SKM-1 treated with dmso at 0.1 percent for 144 hours (cell line): ENCODE measurements around the gene STXBP1.
"Not testable (repeated sequence)": the region's sequence is repeated elsewhere in the genome, so short reads cannot be mapped to it uniquely, and the experiment has no call there.

ENCODE experiments used
- DNase-seq: peaks from one replicate; lab custom pipeline; 2025; ENCODE audit not compliant: unreplicated experiment; lab: John Stamatoyannopoulos, UW

The STXBP1 gene

DNA sequence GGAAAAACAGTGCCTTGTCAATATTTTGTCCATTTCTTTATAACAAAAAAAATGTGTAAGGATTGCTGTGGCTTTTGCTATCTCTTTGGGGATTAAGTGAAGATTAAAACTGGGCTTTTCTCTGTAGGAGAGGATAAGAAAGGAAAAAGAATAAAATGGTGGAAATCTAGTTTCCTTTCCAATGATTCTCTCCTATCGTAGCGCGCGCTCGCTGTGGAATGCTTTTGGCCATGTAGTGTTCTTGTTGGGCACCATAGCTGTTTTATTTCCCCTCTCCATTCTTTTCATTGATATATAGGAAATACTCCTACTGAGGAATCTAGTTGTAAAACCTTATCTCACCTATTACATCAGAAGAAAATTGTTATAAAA lies 1.5 kb downstream of the STXBP1 start:
- no peak for DNase-seq

DNA sequence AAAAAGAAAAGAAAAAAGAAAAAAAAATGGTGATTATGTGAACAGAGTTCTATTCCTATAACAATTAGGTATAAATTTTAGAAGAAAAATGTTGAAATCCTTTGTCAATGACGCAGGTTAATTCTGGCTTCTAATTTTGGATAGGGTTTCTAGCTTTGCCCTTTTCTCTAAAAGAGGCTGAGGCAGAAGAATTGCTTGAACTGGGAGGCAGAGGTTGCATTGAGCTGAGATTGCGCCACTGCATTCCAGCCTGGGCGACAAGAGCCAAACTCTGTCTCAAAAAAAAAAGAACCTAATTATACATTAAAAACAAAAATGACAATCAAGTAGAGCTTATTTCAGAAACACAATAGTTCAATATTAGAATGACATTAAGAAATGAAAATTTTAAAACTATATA lies 2.9 kb downstream of the STXBP1 start:
- no peak for DNase-seq

DNA sequence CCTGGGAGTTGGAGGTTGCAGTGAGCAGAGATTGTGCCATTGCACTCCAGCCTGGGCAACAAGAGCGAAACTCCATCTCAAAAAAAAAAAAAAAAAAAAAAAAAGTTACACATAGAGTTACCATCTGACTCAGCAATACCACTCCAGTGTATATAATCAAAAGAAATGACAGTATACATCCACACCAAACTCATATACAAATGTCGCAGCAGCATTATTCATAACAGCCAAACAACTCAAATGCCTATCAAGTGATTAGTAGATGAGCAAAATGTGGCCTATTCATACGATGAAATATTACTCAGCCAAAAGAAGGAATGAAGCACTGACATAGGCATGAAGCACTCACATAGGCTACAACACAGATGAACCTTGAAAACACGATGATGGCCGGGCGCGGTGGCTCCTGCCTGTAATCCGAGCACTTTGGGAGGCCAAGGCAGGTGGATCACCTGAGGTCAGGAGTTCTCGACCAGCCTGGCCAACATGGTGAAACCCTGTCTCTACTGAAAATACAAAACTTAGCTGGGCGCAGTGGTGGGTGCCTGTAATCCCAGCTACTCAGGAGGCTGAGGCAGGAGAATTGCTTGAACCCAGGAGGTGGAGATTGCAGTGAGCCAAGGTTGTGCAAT lies 9.4 kb downstream of the STXBP1 start:
- DNase-seq: not testable (repeated sequence)

DNA sequence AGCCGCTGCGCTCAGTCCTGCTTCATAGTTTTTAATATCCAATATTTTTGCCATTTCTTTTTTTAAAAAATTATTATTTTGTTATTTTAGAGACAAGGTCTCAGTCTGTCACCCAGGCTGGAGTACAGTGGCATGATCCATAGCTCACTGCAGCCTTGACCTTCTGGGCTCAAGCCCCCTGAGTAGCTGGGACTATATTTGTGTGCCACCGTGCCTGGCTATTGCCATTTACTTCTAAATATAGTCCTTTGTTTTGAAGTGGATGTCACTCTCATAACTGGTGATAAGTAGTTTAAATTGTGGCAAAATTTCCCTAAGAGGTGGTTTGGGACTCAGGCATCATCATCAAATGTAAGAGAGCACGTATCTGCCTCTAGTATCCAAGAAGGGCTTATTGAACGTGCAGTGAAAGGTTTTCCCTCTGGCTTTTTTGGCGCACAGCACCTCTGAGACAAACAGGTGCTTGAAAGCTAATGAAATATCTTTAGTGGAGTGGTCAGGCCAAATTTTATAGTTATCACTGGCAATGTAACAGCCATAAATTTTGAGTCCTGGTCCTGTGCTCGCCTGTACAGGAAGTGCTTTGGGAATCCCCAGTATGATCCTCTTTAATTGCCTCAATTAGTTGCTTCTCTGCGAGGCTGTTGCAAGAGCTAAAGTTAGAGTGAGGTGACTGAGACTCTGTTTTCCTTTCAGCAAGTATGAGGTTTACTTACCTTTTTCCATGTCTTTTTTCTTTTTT lies 14.8 kb downstream of the STXBP1 start:
- DNase-seq: no peak

DNA sequence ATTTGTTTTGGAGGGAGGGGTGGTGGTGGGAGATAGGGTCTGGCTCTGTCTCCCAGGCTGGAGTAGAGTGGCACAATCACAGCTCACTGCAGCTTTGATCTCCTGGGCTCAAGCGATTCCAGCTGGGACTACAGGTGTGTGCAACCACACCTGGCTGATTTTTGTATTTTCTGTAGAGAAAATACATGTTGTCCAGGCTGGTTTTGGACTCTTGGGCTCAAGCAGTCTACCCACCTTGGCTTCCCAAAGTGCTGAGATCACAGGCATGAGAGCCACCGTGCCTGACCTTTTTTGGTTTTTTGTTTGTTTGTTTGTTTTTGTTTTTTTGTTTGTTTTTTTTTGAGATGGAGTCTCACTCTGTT lies 15.4 kb downstream of the STXBP1 start:
- no peak for DNase-seq

DNA sequence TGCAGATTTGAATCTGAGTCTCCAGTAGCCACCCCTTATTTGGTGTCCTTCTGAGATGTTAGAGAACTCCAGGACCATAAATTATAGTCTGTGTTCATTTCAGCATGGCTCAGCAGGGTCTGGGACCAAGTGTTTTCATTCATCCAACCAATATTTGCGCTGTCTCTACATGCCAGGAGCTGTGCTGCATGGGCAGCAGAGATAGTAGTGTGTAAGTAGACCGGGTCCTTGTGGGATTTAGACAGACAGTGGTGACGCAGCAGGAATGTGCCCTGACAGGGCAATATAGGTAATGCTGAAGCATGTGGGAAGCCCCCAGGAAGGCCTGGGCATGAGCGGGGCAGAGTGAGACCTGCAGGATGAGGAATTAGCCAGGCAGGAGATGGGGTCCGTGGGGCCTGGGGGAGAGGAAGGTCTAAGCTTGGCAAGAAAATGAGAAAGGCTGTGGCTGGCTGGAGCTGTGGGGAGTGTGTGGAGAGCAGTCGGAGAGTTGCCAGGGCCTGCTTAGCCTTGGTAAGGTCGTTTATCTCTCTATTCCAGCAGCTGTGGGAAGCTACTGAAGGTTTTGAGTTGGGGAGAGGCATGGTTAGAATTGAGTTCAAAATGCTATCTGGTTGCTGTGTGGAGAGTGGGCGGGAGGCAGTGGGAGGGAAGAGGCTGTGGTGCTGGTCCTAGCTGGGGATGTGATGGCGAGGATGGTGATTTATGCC lies 16.8 kb downstream of the STXBP1 start:
- DNase-seq: no peak

DNA sequence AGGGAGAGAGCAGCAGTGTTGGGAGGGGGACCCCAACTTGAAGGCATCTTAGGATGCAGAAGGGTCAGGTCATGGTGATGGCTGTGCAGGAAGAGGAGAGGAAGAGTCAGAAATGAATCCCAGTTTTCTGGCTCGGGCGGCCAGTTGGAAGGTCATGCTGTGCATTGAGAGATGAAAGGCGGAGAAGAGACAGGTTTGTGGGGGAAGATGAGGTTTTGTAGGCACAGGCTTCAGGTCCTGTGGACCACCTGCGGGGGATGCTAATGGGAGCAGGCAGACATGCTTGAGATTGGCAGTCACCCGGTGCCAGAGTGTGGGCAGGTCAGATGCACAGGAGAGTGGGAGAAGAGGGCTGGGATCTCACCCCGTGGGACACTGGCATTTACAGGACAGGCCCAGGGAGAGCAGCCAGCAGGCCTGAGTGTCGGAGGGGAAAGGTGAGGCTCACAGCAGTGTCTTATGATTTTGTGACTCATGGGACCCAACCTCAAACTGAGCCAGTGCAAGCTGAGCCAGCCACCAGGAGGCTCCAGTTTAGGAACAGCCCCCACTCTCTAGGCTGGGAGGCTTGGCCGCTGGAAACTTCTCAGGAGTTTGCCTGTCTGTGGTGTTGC lies 17.5 kb downstream of the STXBP1 start:
- no peak for DNase-seq

DNA sequence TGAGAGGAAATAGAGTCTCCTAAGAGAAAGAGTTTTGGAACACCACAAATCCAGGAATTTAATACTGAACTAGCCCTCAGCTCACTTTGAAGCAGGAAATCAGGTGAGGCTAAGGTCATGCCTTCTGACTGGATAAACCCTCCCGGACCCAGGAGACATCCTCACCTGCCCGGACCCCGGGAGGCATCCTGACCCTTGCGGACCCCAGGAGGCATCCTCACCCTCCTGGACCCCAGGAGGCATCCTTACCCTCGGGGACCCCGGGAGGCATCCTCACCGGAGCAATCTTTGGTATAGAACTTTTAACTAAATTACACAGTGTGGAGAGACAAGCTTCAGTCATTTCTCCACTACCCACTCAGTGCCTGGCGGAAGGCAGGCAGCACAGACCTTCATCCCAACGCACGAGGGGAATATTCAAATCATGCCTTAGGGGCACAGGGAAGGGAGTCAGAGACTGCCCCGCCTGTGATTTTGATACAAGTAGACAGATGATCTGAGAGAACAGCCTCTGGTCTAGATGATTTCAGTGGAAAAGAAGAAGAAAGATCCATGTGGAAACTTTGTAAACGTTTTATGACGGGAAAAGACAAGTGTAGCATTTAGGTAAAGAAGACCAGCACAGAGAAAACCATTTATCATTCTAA lies 21.3 kb downstream of the STXBP1 start:
- DNase-seq: no peak

DNA sequence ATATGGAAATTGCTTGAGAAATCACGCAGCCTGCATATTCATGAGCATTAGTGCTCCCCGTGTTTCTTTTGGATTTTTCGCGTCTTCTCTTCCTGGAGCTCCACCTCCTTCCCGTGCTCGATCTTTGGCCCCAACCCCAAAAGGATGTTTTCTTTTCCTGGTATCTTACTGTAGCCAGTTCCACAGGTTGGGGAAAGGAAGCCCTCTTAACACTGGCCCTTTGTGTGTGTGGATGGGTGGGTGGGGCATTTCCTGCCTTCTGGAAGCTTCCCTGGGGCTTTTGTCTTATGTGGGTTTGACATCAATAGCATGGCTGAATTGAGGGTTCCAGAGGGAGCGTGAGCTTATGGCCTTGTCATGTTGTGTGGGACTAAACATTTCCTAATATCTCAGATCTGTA lies 21.9 kb downstream of the STXBP1 start:
- no peak for DNase-seq

DNA sequence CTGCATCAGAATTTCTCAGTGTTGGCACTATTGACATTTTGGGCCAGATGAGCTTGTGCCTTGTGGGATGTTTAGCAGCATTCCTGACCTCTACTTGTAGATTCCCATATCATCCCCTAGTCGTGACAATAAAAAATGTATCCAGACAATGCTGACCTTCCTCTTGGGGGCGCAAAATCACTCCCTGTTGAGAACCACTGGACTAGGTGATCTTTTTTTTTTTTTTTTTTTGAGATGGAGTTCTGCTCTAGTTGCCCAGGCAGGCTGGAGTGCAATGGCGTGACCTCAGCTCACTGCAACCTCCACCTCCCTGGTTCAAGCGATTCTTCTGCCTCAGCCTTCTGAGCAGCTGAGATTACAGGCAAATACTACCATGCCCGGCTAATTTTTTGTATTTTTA lies 22.6 kb downstream of the STXBP1 start:
- no peak for DNase-seq

DNA sequence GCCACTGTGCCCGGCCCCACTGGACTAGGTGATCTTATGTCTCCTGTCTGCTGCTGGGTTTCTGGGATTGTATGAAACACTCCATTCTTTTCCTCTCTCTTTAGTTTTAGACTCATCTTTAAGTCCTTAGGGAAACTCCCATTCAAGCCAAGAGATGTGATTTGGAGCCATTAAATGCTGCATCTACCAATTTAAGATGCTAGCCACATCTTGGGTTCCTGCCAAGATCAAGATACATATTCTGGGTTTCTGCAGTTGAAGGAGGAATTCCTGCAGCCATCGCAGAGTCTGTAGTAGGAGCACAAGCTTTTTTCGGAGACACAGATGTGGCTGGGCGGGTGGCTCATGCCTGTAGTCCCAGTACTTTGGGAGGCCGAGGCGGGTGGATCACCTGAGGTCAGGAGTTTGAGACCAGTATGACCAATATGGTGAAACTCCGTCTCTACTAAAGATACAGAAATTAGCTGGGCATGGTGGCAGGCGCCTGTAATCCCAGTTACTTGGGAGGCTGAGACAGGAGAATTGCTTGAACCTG lies 23.2 kb downstream of the STXBP1 start:
- no peak for DNase-seq

DNA sequence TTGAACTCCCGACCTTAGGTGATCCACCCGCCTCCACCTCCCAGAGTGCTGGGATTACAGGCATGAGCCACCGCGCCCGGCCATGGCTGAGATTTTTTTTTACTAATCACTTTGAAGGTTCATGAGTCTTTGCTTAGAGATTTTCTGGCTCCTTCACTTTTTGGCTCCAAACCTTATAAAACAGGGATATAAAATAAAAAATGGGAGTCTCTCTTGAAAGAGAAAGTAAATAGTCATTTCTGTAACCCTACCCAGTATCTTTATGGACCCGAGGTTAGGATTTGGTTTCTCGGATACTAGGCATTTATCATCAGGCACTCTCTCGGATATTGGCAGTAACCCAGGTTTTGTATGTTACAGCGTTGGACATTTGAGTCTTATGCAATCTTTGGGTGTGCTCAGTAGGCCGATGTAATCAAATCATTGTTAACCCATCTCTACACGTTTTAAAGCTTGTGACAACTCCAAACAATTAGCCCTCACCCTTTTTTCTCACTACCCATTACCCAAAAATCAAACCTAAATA lies 25.3 kb downstream of the STXBP1 start:
- no peak for DNase-seq

DNA sequence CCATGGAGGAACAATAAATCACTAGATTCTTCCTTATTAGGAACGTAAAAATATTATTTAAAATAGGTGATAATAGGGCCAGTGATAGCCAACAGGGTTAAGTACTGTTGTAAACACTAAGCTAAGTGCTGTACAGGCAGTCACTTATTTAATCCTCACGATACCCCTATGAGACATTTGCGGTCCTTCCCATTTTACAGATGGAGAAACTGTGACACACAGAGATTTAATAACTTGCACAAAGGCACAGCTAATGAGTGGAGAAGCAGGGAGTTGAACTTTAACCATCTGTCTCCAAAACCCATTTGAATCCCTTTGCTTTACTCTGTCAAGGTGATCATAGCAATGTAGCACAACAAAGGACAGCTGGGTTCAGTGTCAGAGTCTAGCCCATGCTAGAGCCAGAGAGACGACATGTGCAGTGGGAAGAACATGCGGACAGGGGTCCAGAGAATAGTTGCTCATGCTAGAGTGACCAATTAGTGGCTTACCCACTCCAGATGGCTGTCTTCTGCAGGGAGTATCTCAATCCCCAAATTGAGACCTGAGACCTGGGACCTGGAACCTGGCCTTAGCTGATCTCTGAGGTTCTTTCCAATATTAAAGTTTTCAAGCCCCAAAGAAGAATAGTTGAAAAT lies 28.9 kb downstream of the STXBP1 start:
- no peak for DNase-seq

DNA sequence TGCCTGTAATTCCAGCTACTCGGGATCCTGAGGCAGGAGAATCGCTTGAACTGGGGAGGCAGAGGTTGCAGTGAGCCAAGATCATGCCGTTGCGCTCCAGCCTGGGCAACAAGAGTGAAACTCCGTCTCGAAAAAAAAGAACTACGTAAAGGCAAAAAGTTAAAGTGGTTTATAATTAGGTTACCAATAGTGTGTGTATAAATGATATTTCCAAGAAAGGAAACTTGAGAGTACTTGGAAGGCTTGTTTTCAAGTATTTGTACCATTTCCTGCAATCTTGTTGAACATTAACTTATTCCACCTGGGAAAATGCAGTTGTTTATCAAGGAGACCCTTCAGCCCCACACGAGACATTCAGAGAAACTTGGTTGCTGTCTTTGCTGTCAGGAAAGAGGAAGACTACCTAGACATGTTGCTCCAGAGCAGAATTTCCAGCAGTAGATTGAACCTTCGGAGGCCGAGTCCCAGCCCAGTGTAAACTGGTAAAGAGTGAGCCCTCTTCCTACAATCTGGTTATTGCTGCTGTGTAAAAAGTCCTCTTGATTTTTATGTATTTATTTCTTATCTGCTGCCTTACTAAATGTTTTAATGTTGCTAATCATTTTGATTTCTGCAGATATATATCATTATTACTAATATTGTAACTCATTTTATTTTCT lies 30.1 kb downstream of the STXBP1 start:
- DNase-seq: no peak

DNA sequence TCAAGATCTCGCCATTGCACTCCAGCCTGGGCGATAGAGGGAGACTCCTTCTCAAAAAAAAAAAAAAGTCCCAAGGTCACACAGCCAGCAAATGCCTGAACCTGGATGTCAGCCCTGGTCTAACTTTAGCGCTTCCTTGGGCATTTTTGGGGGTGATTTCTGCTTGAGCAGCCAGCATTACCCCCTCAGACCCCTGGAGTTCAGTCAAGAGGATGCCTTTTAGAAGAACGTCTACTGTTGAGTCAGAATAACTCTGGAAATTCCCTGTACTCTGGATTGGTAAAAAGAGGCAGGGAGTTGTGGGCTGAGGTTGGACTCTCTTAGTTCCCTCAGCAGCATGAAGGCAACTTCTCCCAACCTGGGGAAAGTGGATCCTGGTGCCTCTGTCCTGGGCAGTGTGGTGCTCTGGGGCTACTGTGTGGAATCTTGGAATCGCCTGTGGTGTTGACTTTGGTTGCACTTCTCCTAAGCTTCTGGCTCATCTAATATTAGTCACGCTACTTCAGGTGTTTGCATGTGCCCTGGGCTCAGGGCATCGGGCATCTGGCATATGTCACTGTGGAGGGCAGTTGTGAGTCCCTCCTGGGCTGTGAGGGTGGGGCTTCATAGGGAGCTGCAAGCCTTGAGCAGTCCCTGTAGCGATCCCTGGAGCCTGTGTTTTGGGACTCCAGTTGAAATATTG lies 32.2 kb downstream of the STXBP1 start:
- no peak for DNase-seq

DNA sequence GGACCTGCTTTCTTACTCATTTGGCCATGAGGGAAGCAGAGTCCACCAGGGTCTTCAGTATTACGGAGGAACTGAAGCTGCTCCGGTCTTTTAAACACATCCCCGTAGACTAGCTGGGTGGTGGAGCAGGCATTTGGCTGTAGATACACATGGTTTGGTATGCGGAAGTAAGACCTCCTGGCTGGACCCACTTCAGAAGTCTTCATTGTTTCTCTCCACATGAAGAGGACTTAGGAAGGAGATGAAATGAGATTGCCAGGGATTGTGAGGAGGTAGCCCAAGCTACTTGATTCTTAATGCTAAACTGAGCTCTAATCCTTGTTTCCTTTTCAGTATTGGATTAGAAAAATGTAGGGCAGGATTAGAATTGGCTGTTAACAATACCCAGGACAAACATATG lies 32.9 kb downstream of the STXBP1 start:
- no peak for DNase-seq

DNA sequence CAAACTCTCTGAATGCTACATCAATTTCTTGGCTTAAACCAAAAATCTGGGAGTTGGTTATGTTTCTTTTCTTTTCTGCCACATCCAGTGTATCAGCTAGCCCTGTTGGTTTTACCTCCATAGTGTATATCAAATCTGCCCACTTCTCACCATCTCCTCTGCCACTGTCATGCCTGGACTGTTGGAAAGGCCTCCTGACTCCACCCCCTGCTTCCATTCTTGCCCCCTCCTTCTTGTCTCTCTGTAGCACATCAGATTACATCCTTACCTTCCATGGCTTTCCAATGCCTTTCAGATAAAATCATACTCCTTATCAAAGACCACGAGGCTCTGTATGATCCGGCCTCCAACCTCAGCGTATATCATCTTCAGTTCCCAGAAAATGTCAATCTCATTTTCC lies 35.4 kb downstream of the STXBP1 start:
- DNase-seq: no peak

DNA sequence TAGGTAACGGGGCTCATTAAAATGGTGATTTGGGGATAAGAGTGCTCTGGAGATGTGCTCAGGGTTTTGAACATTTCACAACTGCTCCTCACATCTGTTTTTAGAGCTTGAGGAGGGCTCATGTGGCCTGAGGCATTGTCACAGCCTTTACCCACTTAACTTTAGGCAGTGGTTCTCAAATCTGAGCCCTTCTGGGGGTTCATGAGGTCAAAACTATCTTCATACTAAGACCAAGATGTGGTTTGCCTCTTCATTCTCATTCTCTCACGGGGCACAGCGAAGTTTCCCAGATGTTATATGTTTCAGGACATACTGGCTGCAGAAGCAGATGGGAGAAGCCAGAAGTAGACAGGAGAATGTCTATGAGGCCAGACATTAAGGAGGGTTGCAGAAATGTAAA lies 38.4 kb downstream of the STXBP1 start:
- DNase-seq: no peak
